PC-9 (cell line): ENCODE results near the gene CMTM8. TPM values are rescaled to one million over a fixed set of nuclear protein-coding genes. Genes with fewer than 3 reads are reported as not detected.

Experiments used
- BruUV-seq: library from RNA; stranded (reverse); fragments of 400-500 nt; replicated peaks from 2 replicates; lab custom pipeline; 2021; lab: Mats Ljungman, UMichigan
- CTCF ChIA-PET: fragments of 300-600 bp; sonication (Branson Sonifier 250); formaldehyde crosslinking; loops from one replicate; lab custom pipeline; 2022; ENCODE audit warnings: antibody characterized with exemption; lab: Charles Lee
- POLR2A ChIA-PET: fragments of 300-600 bp; sonication (Branson Sonifier 250); formaldehyde crosslinking; loops from one replicate; lab custom pipeline; 2022; ENCODE audit warnings: antibody characterized with exemption; ENCODE audit not compliant: unreplicated experiment; lab: Charles Lee
- DNase-seq, 2 experiments: peaks; one replicate each; pipeline versions ENCODE4 v3.0.0 to v3.0.0-alpha.2; 2015 to 2022; ENCODE audit warnings: mixed read lengths in 1 of 2
- H2AFZ ChIP-seq: fragments of 200-600 bp; sonication (generic); 2 replicates; pipeline ENCODE4 v1.8.1; 2017; ENCODE audit warnings: antibody characterized with exemption
- H3F3A ChIP-seq: fragments of 200-600 bp; sonication (generic); 2 replicates; pipeline ENCODE4 v1.8.1; 2017; ENCODE audit warnings: antibody characterized with exemption, mild to moderate bottlenecking, low read depth; ENCODE audit not compliant: insufficient read depth
- H3K27ac ChIP-seq: fragments of 200-600 bp; sonication (generic); 2 replicates; pipeline ENCODE4 v1.6.1; 2016; ENCODE audit warnings: mixed run types
- H3K27me3 ChIP-seq: fragments of 200-600 bp; sonication (generic); 2 replicates; pipeline ENCODE4 v1.6.1; 2016; ENCODE audit warnings: low read depth, mixed run types; ENCODE audit not compliant: insufficient read depth
- H3K36me3 ChIP-seq: fragments of 200-600 bp; sonication (generic); 2 replicates; pipeline ENCODE4 v1.6.1; 2016; ENCODE audit warnings: low read depth, mixed run types
- H3K4me1 ChIP-seq: fragments of 200-600 bp; sonication (generic); replicated peaks from 2 replicates; pipeline ENCODE4 v1.6.1; 2016; ENCODE audit warnings: mixed run types; ENCODE audit not compliant: insufficient read depth
- H3K4me2 ChIP-seq: fragments of 200-600 bp; sonication (generic); 2 replicates; pipeline ENCODE4 v1.6.1; 2017; ENCODE audit warnings: mixed run types
- H3K4me3 ChIP-seq: fragments of 200-600 bp; sonication (generic); 2 replicates; pipeline ENCODE4 v1.6.1; 2016; ENCODE audit warnings: mixed run types
- H3K79me2 ChIP-seq: fragments of 200-600 bp; sonication (generic); 2 replicates; pipeline ENCODE4 v1.6.1; 2017; ENCODE audit warnings: low read depth, mixed run types
- H3K9me2 ChIP-seq: fragments of 200-600 bp; sonication (generic); 2 replicates; pipeline ENCODE4 v1.8.1; 2017; ENCODE audit warnings: mild to moderate bottlenecking; ENCODE audit not compliant: insufficient read depth
- H3K9me3 ChIP-seq: fragments of 200-600 bp; sonication (generic); 2 replicates; pipeline ENCODE4 v1.8.1; 2016; ENCODE audit warnings: low read depth; ENCODE audit not compliant: insufficient read depth
- H4K20me1 ChIP-seq: fragments of 200-600 bp; sonication (generic); 2 replicates; pipeline ENCODE4 v1.8.1; 2017; ENCODE audit not compliant: insufficient read depth
- EZH2 ChIP-seq: fragments of 200-600 bp; sonication (generic); IDR thresholded peaks from 2 replicates; pipeline ENCODE4 v1.8.0; 2017; ENCODE audit warnings: antibody characterized with exemption, low read depth
- intact Hi-C: fragments of 100-400 bp; cut with micrococcal nuclease; formaldehyde crosslinking; loops from one replicate; pipeline ENCODE4 v1.10.0; 2022; ENCODE audit not compliant: unreplicated experiment
- total RNA-seq: library from RNA; stranded (reverse); gene quantifications from 2 replicates; pipeline ENCODE4 v1.2.3, GENCODE V29; 2021
- TF ChIP-seq, protein P1 (sequence below): fragments of 200-600 bp; sonication (generic); conservative IDR thresholded peaks from 2 replicates; pipeline ENCODE4 v1.6.1; 2017; ENCODE audit warnings: mixed run types, antibody characterized with exemption, mild to moderate bottlenecking, moderate library complexity

The CMTM8 gene
- total RNA-seq, 1 experiment from 2014 or later, result 17.8 TPM

GRCh38 chr3:32305361-32305876 is 66.9 kb downstream of the CMTM8 start:
- no peaks in the 10 kb centered on the region for H3K9me2 ChIP-seq
- H3K9me3 ChIP-seq, result no peaks in the 10 kb centered on the region
- no peaks in the 10 kb centered on the region for H4K20me1 ChIP-seq
- intact Hi-C loops, result no loop called here
- H3F3A ChIP-seq, result no peaks in the 10 kb centered on the region
- H3K27me3 ChIP-seq, result no peaks in the 10 kb centered on the region
- H3K36me3 ChIP-seq, result no peaks in the 10 kb centered on the region
- ChIA-PET CTCF (no interaction called here), POLR2A (no interaction called here)
- TF ChIP-seq, protein P1, sequence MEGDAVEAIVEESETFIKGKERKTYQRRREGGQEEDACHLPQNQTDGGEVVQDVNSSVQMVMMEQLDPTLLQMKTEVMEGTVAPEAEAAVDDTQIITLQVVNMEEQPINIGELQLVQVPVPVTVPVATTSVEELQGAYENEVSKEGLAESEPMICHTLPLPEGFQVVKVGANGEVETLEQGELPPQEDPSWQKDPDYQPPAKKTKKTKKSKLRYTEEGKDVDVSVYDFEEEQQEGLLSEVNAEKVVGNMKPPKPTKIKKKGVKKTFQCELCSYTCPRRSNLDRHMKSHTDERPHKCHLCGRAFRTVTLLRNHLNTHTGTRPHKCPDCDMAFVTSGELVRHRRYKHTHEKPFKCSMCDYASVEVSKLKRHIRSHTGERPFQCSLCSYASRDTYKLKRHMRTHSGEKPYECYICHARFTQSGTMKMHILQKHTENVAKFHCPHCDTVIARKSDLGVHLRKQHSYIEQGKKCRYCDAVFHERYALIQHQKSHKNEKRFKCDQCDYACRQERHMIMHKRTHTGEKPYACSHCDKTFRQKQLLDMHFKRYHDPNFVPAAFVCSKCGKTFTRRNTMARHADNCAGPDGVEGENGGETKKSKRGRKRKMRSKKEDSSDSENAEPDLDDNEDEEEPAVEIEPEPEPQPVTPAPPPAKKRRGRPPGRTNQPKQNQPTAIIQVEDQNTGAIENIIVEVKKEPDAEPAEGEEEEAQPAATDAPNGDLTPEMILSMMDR, result no peak
- no peak for TF ChIP-seq EZH2
- no peak for DNase-seq
- no peaks in the 10 kb centered on the region for H3K79me2 ChIP-seq
- H3K4me1 ChIP-seq, result no peaks in the 10 kb centered on the region
- H3K4me2 ChIP-seq, result no peak overlapping the region
- BruUV-seq, result no TSS peak
- H3K4me3 ChIP-seq, result no peak overlapping the region
- no peak overlapping the region for H2AFZ ChIP-seq
- no peak overlapping the region for H3K27ac ChIP-seq

DNA sequence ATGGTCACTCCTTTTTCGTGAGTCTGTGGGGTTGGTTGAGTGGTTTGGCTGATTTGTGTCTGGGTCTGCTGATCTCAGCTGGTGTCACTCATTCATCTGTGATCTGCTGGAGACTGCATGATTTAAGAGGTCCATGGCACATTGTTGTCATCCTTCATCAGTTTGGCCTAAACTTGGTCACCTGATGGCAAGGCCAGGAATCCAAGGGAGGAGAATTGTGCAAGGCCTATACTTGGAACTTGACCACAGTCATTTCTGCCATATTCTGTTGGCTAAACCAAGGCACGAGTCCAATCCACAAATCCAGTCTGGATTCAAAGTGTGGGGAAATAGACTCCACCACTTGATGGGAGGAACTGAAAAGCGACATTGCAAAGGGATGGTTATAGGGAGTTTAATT is 67.6 kb downstream of the CMTM8 start:
- Histone ChIP-seq H3K79me2 (no peaks in the 10 kb centered on the region), H3K36me3 (no peaks in the 10 kb centered on the region), H3K4me1 (no peaks in the 10 kb centered on the region), H3K27me3 (no peaks in the 10 kb centered on the region), H2AFZ (no peak overlapping the region), H3K9me3 (no peaks in the 10 kb centered on the region), H3K4me3 (no peak overlapping the region), H3K9me2 (no peaks in the 10 kb centered on the region), H3K4me2 (no peak overlapping the region), H3K27ac (no peak overlapping the region), H4K20me1 (no peaks in the 10 kb centered on the region), H3F3A (no peaks in the 10 kb centered on the region)
- BruUV-seq, result no TSS peak
- TF ChIP-seq EZH2, result no peak
- TF ChIP-seq, protein P1, result no peak
- POLR2A ChIA-PET, result no interaction called here
- DNase-seq, result no peak
- intact Hi-C loops, result no loop called here
- CTCF ChIA-PET, result no interaction called here

- Histone ChIP-seq H3K4me1 (no peaks in the 10 kb centered on the region), H3K9me2 (no peaks in the 10 kb centered on the region), H3K27ac (no peak overlapping the region), H3K4me2 (no peak overlapping the region), H3F3A (no peaks in the 10 kb centered on the region; the same call in 1 of the 2 replicates), H3K36me3 (no peaks in the 10 kb centered on the region), H3K79me2 (no peaks in the 10 kb centered on the region), H2AFZ (no peak overlapping the region), H4K20me1 (no peaks in the 10 kb centered on the region), H3K4me3 (no peak overlapping the region), H3K9me3 (no peaks in the 10 kb centered on the region), H3K27me3 (no peaks in the 10 kb centered on the region)
- ChIA-PET POLR2A (no interaction called here), CTCF (no interaction called here)
- DNase-seq, result no peak
- no TSS peak for BruUV-seq
- TF ChIP-seq EZH2, result no peak
- TF ChIP-seq, protein P1, result no peak
- intact Hi-C loops, result no loop called here
Observed at GRCh38 chr3:32307591-32307990, 69.1 kb downstream of the CMTM8 start.
